Loucy (cell line): ENCODE results near the gene STK39.

Experiments
- H2AFZ ChIP-seq: fragments of 200-600 bp; sonication (generic); 2 replicates; pipeline ENCODE4 v1.6.0; 2016; ENCODE audit warnings: antibody characterized with exemption, mild to moderate bottlenecking, low read length, moderate library complexity
- H3F3A ChIP-seq: fragments of 200-600 bp; 2 replicates; pipeline ENCODE4 v1.6.0; 2016; ENCODE audit warnings: antibody characterized with exemption, low read depth, mild to moderate bottlenecking
- H3K27me3 ChIP-seq: fragments of 200-600 bp; sonication (generic); 2 replicates; pipeline ENCODE4 v1.6.1; 2014; ENCODE audit warnings: low read length, mild to moderate bottlenecking; ENCODE audit not compliant: insufficient read depth, poor library complexity, severe bottlenecking
- H3K36me3 ChIP-seq: fragments of 200-600 bp; sonication (generic); 2 replicates; pipeline ENCODE4 v1.6.1; 2016; ENCODE audit warnings: low read length; ENCODE audit not compliant: insufficient read depth
- H3K4me1 ChIP-seq: fragments of 200-600 bp; sonication (generic); 2 replicates; pipeline ENCODE4 v1.5.1; 2014; ENCODE audit warnings: low read length, mild to moderate bottlenecking; ENCODE audit not compliant: insufficient read depth, poor library complexity, severe bottlenecking
- H3K4me2 ChIP-seq: fragments of 200-600 bp; sonication (generic); 2 replicates; pipeline ENCODE4 v1.6.0; 2014; ENCODE audit warnings: antibody characterized with exemption, low read length, low read depth, mild to moderate bottlenecking; ENCODE audit not compliant: poor library complexity, severe bottlenecking
- H3K4me3 ChIP-seq: fragments of 200-600 bp; sonication (generic); 2 replicates; pipeline ENCODE4 v1.5.1; 2014; ENCODE audit warnings: low read length, mild to moderate bottlenecking, mixed read lengths; ENCODE audit not compliant: poor library complexity, severe bottlenecking
- H3K79me2 ChIP-seq: fragments of 200-600 bp; sonication (generic); 2 replicates; pipeline ENCODE4 v1.6.1; 2014; ENCODE audit warnings: low read length; ENCODE audit not compliant: insufficient read depth
- H3K9ac ChIP-seq: fragments of 200-600 bp; sonication (generic); 2 replicates; pipeline ENCODE4 v1.6.0; 2014; ENCODE audit warnings: mild to moderate bottlenecking, low read depth, low read length, moderate library complexity; ENCODE audit not compliant: poor library complexity, severe bottlenecking
- H3K9me2 ChIP-seq: fragments of 200-600 bp; sonication (generic); replicated peaks from 2 replicates; pipeline ENCODE4 v1.6.1; 2016; ENCODE audit warnings: low read depth, low read length, mixed read lengths
- H3K9me3 ChIP-seq: fragments of 200-600 bp; sonication (generic); 2 replicates; pipeline ENCODE4 v1.6.1; 2014; ENCODE audit warnings: mild to moderate bottlenecking, antibody characterized with exemption, low read length, low read depth; ENCODE audit not compliant: insufficient read depth
- H4K20me1 ChIP-seq: fragments of 200-600 bp; sonication (generic); 2 replicates; pipeline ENCODE4 v1.6.0; 2014; ENCODE audit warnings: antibody characterized with exemption, low read length, mild to moderate bottlenecking; ENCODE audit not compliant: insufficient read depth, poor library complexity, severe bottlenecking
- CTCF ChIP-seq: fragments of 200-600 bp; sonication (generic); conservative IDR thresholded peaks from 2 replicates; pipeline ENCODE4 v1.5.1; 2014; ENCODE audit warnings: mild to moderate bottlenecking, antibody characterized with exemption, low read length
- EZH2phosphoT487 ChIP-seq: fragments of 200-600 bp; IDR thresholded peaks from 2 replicates; pipeline ENCODE4 v1.6.1; 2018; ENCODE audit warnings: antibody characterized with exemption, mild to moderate bottlenecking, moderate library complexity, borderline replicate concordance

STK39 gene

DNA sequence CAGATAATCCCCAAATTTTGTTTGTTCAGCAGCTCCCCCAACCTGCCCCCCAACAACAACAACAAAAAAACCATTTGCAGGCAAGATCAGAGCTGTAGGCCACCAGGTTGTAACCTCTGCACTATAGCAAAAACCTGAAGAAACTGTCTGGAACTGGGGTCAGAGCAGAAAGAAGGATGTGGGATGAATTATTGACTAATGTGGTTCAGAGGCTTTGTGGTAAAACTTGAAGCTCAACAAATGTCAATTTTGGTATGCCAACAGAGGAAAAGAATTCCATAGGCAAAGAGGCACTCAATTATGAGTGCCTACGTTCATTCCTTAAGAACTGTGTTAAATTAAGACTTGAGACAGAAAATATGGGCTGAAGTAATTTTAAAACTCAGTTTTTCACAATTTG, 255.1 kb downstream of the STK39 start:
- H4K20me1 ChIP-seq, result no peaks in the 10 kb centered on the region
- no peak overlapping the region for H3K4me3 ChIP-seq
- no peaks in the 10 kb centered on the region for H3K79me2 ChIP-seq
- no peak overlapping the region for H2AFZ ChIP-seq
- no peak overlapping the region for H3K9ac ChIP-seq
- no peak overlapping the region for H3K4me2 ChIP-seq
- TF ChIP-seq CTCF (no peak), EZH2phosphoT487 (no peak)
- H3K9me3 ChIP-seq, result no peaks in the 10 kb centered on the region
- H3F3A ChIP-seq, result no peaks in the 10 kb centered on the region
- H3K27me3 ChIP-seq, result no peaks in the 10 kb centered on the region
- no peaks in the 10 kb centered on the region for H3K9me2 ChIP-seq
- peaks cover 7% of the 10 kb centered on the region; the same call in 1 of the 2 replicates for H3K36me3 ChIP-seq
- H3K4me1 ChIP-seq, result peaks cover 11% of the 10 kb centered on the region

GRCh38 chr2:167990062-167990461, 257.3 kb downstream of the STK39 start:
- no peak overlapping the region for H3K4me2 ChIP-seq
- no peaks in the 10 kb centered on the region for H3K36me3 ChIP-seq
- no peaks in the 10 kb centered on the region for H3K27me3 ChIP-seq

GRCh38 chr2:167988296-167988695, 259.1 kb downstream of the STK39 start:
- peaks cover 11% of the 10 kb centered on the region for H3K4me1 ChIP-seq
- H2AFZ ChIP-seq, result no peak overlapping the region
- no peak overlapping the region for H3K4me3 ChIP-seq
- no peaks in the 10 kb centered on the region for H3K9me3 ChIP-seq
- TF ChIP-seq EZH2phosphoT487 (no peak), CTCF (no peak)
- no peaks in the 10 kb centered on the region for H4K20me1 ChIP-seq
- H3F3A ChIP-seq, result no peaks in the 10 kb centered on the region
- peaks cover 9% of the 10 kb centered on the region; the same call in 1 of the 2 replicates for H3K36me3 ChIP-seq
- no peak overlapping the region for H3K4me2 ChIP-seq
- no peaks in the 10 kb centered on the region for H3K9me2 ChIP-seq
- H3K79me2 ChIP-seq, result no peaks in the 10 kb centered on the region
- H3K27me3 ChIP-seq, result no peaks in the 10 kb centered on the region
- no peak overlapping the region for H3K9ac ChIP-seq

More at GRCh38 chr2:167990062-167990461, 257.3 kb downstream of the STK39 start:
- peaks cover 11% of the 10 kb centered on the region for H3K4me1 ChIP-seq
- H3K79me2 ChIP-seq, result no peaks in the 10 kb centered on the region
- no peaks in the 10 kb centered on the region for H3K9me2 ChIP-seq
- H3K4me3 ChIP-seq, result no peak overlapping the region
- H3K9ac ChIP-seq, result no peak overlapping the region
- H3F3A ChIP-seq, result no peaks in the 10 kb centered on the region
- H2AFZ ChIP-seq, result no peak overlapping the region
- H4K20me1 ChIP-seq, result no peaks in the 10 kb centered on the region
- no peaks in the 10 kb centered on the region for H3K9me3 ChIP-seq
- no peak for TF ChIP-seq EZH2phosphoT487
- no peak for TF ChIP-seq CTCF
